KMS-11 (cell line): ENCODE data around the gene SIVA1.

Experiments used
- H2AFZ ChIP-seq: fragments of 200-600 bp; sonication (generic); 2 replicates; pipeline ENCODE4 v1.6.1; 2016; ENCODE audit warnings: antibody characterized with exemption, mixed run types, low read depth
- H3K27ac ChIP-seq: fragments of 200-600 bp; sonication (generic); 2 replicates; pipeline ENCODE4 v1.6.1; 2016; ENCODE audit warnings: mild to moderate bottlenecking, mixed run types
- H3K27me3 ChIP-seq: fragments of 200-600 bp; sonication (generic); 2 replicates; pipeline ENCODE4 v1.6.1; 2017; ENCODE audit warnings: mild to moderate bottlenecking, low read depth, mixed run types, moderate library complexity; ENCODE audit not compliant: insufficient read depth
- H3K36me3 ChIP-seq: fragments of 200-600 bp; sonication (generic); 2 replicates; pipeline ENCODE4 v1.6.1; 2017; ENCODE audit warnings: mild to moderate bottlenecking, mixed run types; ENCODE audit not compliant: insufficient read depth
- H3K4me1 ChIP-seq: fragments of 200-600 bp; sonication (generic); 2 replicates; pipeline ENCODE4 v1.6.1; 2016; ENCODE audit warnings: mild to moderate bottlenecking, low read depth, mixed run types; ENCODE audit not compliant: poor library complexity, severe bottlenecking
- H3K4me2 ChIP-seq: fragments of 200-600 bp; sonication (generic); 2 replicates; pipeline ENCODE4 v1.7.0; 2016; ENCODE audit warnings: mild to moderate bottlenecking, mixed run types
- H3K4me3 ChIP-seq: fragments of 200-600 bp; sonication (generic); IDR thresholded peaks from 2 replicates; pipeline ENCODE4 v1.6.1; 2017; ENCODE audit warnings: low read depth, low read length, mixed read lengths; ENCODE audit not compliant: insufficient read depth
- H3K79me2 ChIP-seq: fragments of 200-600 bp; sonication (generic); 2 replicates; pipeline ENCODE4 v1.6.1; 2016; ENCODE audit warnings: low read depth, mixed run types; ENCODE audit not compliant: insufficient read depth
- H3K9ac ChIP-seq: fragments of 200-600 bp; sonication (generic); 2 replicates; pipeline ENCODE4 v1.6.1; 2016; ENCODE audit warnings: mild to moderate bottlenecking, mixed run types
- H4K20me1 ChIP-seq: fragments of 200-600 bp; sonication (generic); 2 replicates; pipeline ENCODE4 v1.6.1; 2016; ENCODE audit warnings: mild to moderate bottlenecking, mixed run types; ENCODE audit not compliant: insufficient read depth
- TF ChIP-seq, protein P1 (sequence below): fragments of 200-600 bp; sonication (generic); conservative IDR thresholded peaks from 2 replicates; pipeline ENCODE4 v1.6.1; 2017; ENCODE audit warnings: low read depth, mild to moderate bottlenecking, antibody characterized with exemption, low read length, moderate library complexity, mixed read lengths

Gene SIVA1

GRCh38 chr14:104729835-104730181 lies 23.1 kb upstream of the SIVA1 start:
- Histone ChIP-seq H3K4me2 (no peak overlapping the region), H4K20me1 (no peaks in the 10 kb centered on the region), H3K36me3 (no peaks in the 10 kb centered on the region), H3K27ac (no peak overlapping the region), H3K4me1 (no peaks in the 10 kb centered on the region), H2AFZ (no peak overlapping the region), H3K4me3 (no peak overlapping the region), H3K79me2 (no peaks in the 10 kb centered on the region), H3K27me3 (peaks cover 12% of the 10 kb centered on the region; the same call in 1 of the 2 replicates), H3K9ac (no peak overlapping the region)
- TF ChIP-seq, protein P1, sequence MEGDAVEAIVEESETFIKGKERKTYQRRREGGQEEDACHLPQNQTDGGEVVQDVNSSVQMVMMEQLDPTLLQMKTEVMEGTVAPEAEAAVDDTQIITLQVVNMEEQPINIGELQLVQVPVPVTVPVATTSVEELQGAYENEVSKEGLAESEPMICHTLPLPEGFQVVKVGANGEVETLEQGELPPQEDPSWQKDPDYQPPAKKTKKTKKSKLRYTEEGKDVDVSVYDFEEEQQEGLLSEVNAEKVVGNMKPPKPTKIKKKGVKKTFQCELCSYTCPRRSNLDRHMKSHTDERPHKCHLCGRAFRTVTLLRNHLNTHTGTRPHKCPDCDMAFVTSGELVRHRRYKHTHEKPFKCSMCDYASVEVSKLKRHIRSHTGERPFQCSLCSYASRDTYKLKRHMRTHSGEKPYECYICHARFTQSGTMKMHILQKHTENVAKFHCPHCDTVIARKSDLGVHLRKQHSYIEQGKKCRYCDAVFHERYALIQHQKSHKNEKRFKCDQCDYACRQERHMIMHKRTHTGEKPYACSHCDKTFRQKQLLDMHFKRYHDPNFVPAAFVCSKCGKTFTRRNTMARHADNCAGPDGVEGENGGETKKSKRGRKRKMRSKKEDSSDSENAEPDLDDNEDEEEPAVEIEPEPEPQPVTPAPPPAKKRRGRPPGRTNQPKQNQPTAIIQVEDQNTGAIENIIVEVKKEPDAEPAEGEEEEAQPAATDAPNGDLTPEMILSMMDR, result no peak

- H3K4me2 ChIP-seq, result no peak overlapping the region
- H3K4me3 ChIP-seq, result no peak overlapping the region
- TF ChIP-seq, protein P1, result no peak
- H4K20me1 ChIP-seq, result no peaks in the 10 kb centered on the region
- no peaks in the 10 kb centered on the region for H3K36me3 ChIP-seq
- H3K79me2 ChIP-seq, result no peaks in the 10 kb centered on the region
- no peaks in the 10 kb centered on the region for H3K4me1 ChIP-seq
- no peak overlapping the region for H2AFZ ChIP-seq
- H3K27me3 ChIP-seq, result peaks cover 9% of the 10 kb centered on the region; the same call in 1 of the 2 replicates
- no peak overlapping the region for H3K9ac ChIP-seq
- H3K27ac ChIP-seq, result no peak overlapping the region
Observed at GRCh38 chr14:104730487-104730886, 22.5 kb upstream of the SIVA1 start.

DNA sequence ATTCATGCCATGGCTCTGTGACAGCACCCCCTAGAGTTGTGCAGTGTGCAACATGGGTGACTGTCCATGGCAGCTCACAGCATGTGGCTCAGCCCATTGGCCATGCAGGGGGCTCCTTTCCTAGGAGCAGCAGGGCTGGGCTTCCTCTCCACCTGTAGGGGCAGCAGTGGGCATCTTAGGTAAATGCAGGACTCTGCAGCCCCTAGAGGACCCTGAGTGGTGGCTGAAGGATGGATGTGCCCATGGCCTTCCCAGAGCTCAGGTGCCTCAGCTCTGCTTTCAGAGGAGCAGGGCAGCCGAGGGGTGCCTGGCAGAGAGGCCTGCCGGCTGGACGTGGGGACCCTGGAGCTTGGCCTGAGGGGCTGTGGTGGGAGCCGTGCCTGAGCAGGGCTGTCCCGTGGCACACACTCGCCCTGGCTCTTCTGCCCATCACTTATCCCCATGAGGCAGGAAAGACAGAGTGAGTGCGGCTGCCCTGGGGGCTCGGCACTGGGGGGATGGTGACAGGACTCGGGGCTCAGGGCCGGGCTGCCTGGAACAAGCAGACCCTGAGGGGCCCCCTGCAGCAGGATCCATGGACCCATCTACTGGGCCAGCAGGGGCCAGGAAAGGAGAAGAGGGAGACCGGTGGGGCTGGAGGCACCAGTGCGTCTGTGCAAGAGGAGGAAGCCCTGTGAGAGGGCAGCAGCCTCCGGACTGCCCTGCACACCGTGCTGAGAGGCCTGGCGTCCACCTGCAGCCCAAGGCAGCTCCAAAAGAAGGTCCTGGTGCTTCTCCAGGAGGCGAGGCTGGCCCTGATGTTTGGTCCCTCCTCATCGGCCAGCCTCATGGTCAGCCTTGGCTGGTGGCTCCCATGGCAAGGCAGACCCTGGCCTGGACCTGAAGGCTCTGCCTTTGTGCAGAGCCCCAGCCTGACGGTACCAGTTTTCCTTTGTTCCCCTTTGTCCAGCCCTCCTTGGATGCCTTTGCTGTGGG lies 21.3 kb upstream of the SIVA1 start:
- Histone ChIP-seq H3K9ac (no peak overlapping the region), H3K4me2 (no peak overlapping the region), H3K4me3 (no peak overlapping the region), H3K79me2 (no peaks in the 10 kb centered on the region), H2AFZ (no peak overlapping the region), H3K36me3 (no peaks in the 10 kb centered on the region), H3K4me1 (no peaks in the 10 kb centered on the region), H4K20me1 (no peaks in the 10 kb centered on the region), H3K27me3 (peaks cover 9% of the 10 kb centered on the region; the same call in 1 of the 2 replicates), H3K27ac (no peak overlapping the region)
- TF ChIP-seq, protein P1, result no peak; the same call in 1 of the 2 replicates

GRCh38 chr14:104732355-104732804 lies 20.6 kb upstream of the SIVA1 start:
- TF ChIP-seq, protein P1, result no peak
- Histone ChIP-seq H2AFZ (no peak overlapping the region), H3K27ac (no peak overlapping the region), H3K79me2 (no peaks in the 10 kb centered on the region), H3K27me3 (peaks cover 11% of the 10 kb centered on the region; the same call in 1 of the 2 replicates), H3K36me3 (no peaks in the 10 kb centered on the region), H3K4me1 (no peaks in the 10 kb centered on the region), H3K4me2 (no peak overlapping the region), H3K4me3 (no peak overlapping the region), H4K20me1 (no peaks in the 10 kb centered on the region), H3K9ac (no peak overlapping the region)
